UCSD-AML1 (cell line): Measurements from ENCODE around the gene MED26.

ENCODE experiments used
- DNase-seq: peaks from one replicate; lab custom pipeline; 2025; ENCODE audit not compliant: unreplicated experiment; lab: John Stamatoyannopoulos, UW

Gene MED26

GRCh38 chr19:16591803-16592556, 36.0 kb downstream of the MED26 start:
- no peak for DNase-seq

DNA sequence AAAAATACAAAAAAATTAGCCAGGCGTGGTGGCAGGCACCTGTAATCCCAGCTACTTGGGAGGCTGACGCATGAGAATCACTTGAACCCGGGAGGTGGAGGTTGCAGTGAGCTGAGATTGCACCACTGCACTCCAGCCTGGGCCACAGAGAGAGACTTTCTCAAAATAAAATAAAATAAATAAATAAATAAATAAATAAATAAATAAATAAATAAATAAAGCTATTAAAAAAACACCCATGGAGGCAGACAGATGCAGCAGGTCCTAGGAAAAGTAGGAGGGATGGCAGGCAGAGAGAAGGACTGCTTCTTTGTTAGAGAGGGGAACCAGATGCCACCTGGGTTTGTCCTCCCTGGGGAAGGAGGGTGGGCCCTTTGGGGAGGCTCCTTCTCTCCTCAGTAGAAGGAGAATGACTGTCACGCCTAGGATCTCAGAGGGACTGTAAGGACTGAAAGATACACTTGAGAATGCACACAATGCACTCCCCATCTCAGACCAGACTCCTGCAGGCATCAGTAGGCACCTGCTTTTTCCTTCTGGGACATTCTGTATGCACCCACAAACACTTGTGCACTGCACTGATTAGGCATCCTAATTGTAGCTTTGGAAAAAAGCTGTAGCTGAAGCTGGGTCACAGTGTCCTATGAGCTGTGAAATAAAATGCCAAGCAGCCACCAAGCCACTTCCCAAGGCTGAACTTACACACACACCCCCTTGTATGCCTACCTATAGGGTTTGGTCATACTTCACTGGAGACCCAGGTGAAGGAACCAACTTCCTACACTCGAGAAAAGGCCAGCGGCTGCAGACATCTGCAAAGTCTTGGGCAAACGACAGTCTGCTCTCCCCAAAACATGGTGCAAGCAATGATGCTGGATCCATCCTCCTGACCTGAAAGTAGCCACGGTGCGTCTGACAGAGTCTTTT, 36.9 kb downstream of the MED26 start:
- no peak for DNase-seq

GRCh38 chr19:16589917-16590316, 38.1 kb downstream of the MED26 start:
- no peak for DNase-seq

- no peak for DNase-seq
Measured at GRCh38 chr19:16588824-16589577, 39.0 kb downstream of the MED26 start.

- DNase-seq, result peak; percentile 72
Measured at GRCh38 chr19:16587833-16588823, 39.9 kb downstream of the MED26 start.

GRCh38 chr19:16586991-16587832, 40.8 kb downstream of the MED26 start:
- peak; percentile 63 for DNase-seq

GRCh38 chr19:16586477-16586871, 41.5 kb downstream of the MED26 start:
- DNase-seq, result no peak

DNA sequence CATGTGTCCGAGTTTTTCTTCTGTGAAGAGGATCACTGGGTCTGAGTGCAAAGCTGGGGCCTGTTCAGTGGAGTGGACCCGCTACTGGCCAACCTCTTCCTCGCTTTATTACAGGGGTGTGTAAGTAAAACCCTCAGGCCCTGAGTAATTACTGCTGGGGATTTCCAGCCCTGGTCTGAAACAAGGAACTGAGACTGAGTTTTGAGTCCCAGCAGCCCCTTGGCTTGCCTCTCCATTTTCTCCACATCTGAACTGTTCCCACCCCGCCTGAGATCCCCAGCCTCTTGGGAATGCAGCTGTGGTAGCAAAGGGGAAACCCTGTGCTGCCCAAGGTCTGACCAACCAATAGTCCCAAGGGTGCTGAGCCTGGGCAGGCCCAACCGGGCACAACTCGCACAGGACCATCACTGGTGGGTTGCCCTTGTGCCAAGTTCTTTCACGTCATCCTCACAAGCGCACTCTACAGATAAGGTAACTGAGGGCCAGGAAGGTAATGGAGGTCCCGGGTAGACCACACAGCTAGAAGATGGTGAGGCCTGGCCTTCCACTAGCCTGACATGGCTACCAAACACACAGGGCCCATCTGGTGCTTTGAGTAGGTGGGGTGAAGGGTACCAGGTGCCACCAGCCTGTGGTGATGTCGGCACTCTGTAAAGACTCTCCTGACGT, 42.1 kb downstream of the MED26 start:
- DNase-seq, result no peak

GRCh38 chr19:16585094-16585801, 42.8 kb downstream of the MED26 start:
- DNase-seq, result no peak

GRCh38 chr19:16584248-16585093, 43.5 kb downstream of the MED26 start:
- peak; percentile 84 for DNase-seq

- DNase-seq, result no peak
Measured at GRCh38 chr19:16582486-16583261, 45.3 kb downstream of the MED26 start.

- DNase-seq, result no peak
Measured at GRCh38 chr19:16581971-16582343, 46.0 kb downstream of the MED26 start.

- DNase-seq, result no peak
Measured at GRCh38 chr19:16581145-16581970, 46.6 kb downstream of the MED26 start.

GRCh38 chr19:16579381-16579780, 48.6 kb downstream of the MED26 start:
- no peak for DNase-seq

DNA sequence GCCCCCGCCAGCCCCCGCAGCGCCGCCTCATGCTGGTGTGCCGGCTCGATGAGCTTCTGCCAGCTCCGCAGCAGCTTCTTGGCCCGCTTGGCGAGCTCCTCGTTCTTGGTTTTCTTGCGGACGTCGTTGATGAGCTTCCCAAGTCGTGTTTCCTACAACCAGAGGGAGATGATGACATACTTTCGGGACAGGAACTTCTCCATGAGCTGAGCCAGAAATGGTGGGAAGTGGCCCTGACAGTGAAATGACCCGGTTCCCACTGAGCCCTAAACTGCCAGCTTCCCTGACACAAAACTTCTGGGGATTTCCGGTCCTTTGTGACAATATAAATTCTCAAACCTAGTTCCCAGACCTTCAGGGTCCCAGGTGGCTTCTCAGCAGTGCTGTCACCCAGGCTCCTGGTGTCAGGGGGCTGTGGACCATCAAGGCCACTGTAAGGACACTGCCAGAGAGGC, 50.4 kb downstream of the MED26 start:
- DNase-seq, result no peak
